Posterior vena cava (tissue), 2 donors: ENCODE measurements around the gene MYO7B. TPM values are rescaled to one million over a fixed set of nuclear protein-coding genes. Genes with fewer than 3 reads are reported as not detected.
A peak's percentile ranks its signal among the peaks of the same experiment; 100 is the strongest.

ENCODE experiments used
- DNase-seq: peaks from one replicate; pipeline ENCODE4 v3.0.0-alpha.2; 2020; ENCODE audit warnings: low spot score
- intact Hi-C, 2 donors: fragments of 100-400 bp; cut with DNase I; formaldehyde crosslinking; loops; one replicate each; pipeline versions ENCODE4 v1.14.1 to v1.14.2; 2022 to 2023
- total RNA-seq, 2 donors: library from RNA; stranded (reverse); fragmentation: NEBNext Ultra II Directional; extraction: Animal tissue kit (Norgen Biotek cat#: 25700); gene quantifications; one replicate each; pipeline ENCODE4 v1.2.1, GENCODE V29; 2021
- donor health status: DM: yes; HTN: yes; CAD: no.
- donor health status: DM: yes; HTN: yes; CAD: no.

MYO7B gene
- total RNA-seq, 2 donors from 2014 or later = 0.67 to 0.79 TPM

GRCh38 chr2:127581050-127581345, 45.5 kb downstream of the MYO7B start:
- intact Hi-C loops = no loop called here
- no peak for DNase-seq

- no peak for DNase-seq
- intact Hi-C loops = no loop called here
These were observed 46.3 kb downstream of the MYO7B start for GRCh38 chr2:127581516-127582490.

GRCh38 chr2:127582863-127583861, 47.7 kb downstream of the MYO7B start:
- DNase-seq = peak; percentile 66
- intact Hi-C loops = no loop called here

GRCh38 chr2:127584047-127584446, 48.6 kb downstream of the MYO7B start:
- DNase-seq = peak; percentile 55
- intact Hi-C loops = no loop called here

- DNase-seq = peak; percentile 40
- intact Hi-C loops = no loop called here
These were observed 49.1 kb downstream of the MYO7B start for GRCh38 chr2:127584516-127585033.

GRCh38 chr2:127585270-127585807, 49.9 kb downstream of the MYO7B start:
- intact Hi-C loops = no loop called here
- no peak for DNase-seq

GRCh38 chr2:127586136-127586535, 50.7 kb downstream of the MYO7B start:
- intact Hi-C loops = no loop called here
- DNase-seq = no peak

- intact Hi-C loops = no loop called here
- DNase-seq = peak; percentile 43
These were observed 51.3 kb downstream of the MYO7B start for GRCh38 chr2:127586746-127587295.

- intact Hi-C loops = no loop called here
- peak; percentile 37 for DNase-seq
These were observed 52.8 kb downstream of the MYO7B start for GRCh38 chr2:127588241-127588640.

- peak; percentile 28 for DNase-seq
- intact Hi-C loops = no loop called here
These were observed 53.9 kb downstream of the MYO7B start for GRCh38 chr2:127589358-127589757.

GRCh38 chr2:127589841-127590240, 54.4 kb downstream of the MYO7B start:
- intact Hi-C loops = no loop called here
- peak; percentile 37 for DNase-seq

- intact Hi-C loops = no loop called here
- peak; percentile 41 for DNase-seq
These were observed 55.1 kb downstream of the MYO7B start for GRCh38 chr2:127590386-127591190.

- DNase-seq = peak; percentile 82
- intact Hi-C loops = no loop called here
These were observed 55.9 kb downstream of the MYO7B start for GRCh38 chr2:127591221-127591923.

GRCh38 chr2:127592761-127593227, 57.3 kb downstream of the MYO7B start:
- peak; percentile 78 for DNase-seq
- intact Hi-C loops = no loop called here

GRCh38 chr2:127593228-127594115, 58.0 kb downstream of the MYO7B start:
- intact Hi-C loops = no loop called here
- DNase-seq = peak; percentile 72

GRCh38 chr2:127594116-127594591, 58.7 kb downstream of the MYO7B start:
- intact Hi-C loops = no loop called here
- no peak for DNase-seq
